Large intestine (tissue), 3 donors: ENCODE results near the gene C11orf65. TPM values are rescaled to one million over a fixed set of nuclear protein-coding genes. Genes with fewer than 3 reads are reported as not detected.

Experiments
- DNase-seq, 2 donors: peaks; one replicate each; pipeline versions ENCODE4 v3.0.0 to v3.0.0-alpha.2; 2013
- H3K27ac ChIP-seq: one replicate; pipeline ENCODE4 v1.5.1; 2013; ENCODE audit warnings: low read length
- H3K27me3 ChIP-seq: 2 replicates; pipeline ENCODE4 v1.6.1; 2013; ENCODE audit warnings: low read length; ENCODE audit not compliant: control insufficient read depth, insufficient read depth
- H3K36me3 ChIP-seq: 2 replicates; pipeline ENCODE4 v1.6.1; 2013; ENCODE audit warnings: low read length; ENCODE audit not compliant: control insufficient read depth, insufficient read depth
- H3K4me1 ChIP-seq: one replicate; pipeline ENCODE4 v1.6.1; 2013; ENCODE audit warnings: low read length; ENCODE audit not compliant: control insufficient read depth, insufficient read depth
- H3K4me3 ChIP-seq: one replicate; pipeline ENCODE4 v1.5.1; 2013; ENCODE audit warnings: low read length
- H3K9me3 ChIP-seq: one replicate; pipeline ENCODE4 v1.6.1; 2013; ENCODE audit warnings: mild to moderate bottlenecking, low read depth, low read length, moderate library complexity; ENCODE audit not compliant: control insufficient read depth
- WGBS: methylation state at CpG from one replicate; pipeline ENCODE4 v1.1.5; 2013; ENCODE audit warnings: low lambda C conversion rate; ENCODE audit not compliant: insufficient coverage; 5-methylcytosine and 5-hydroxymethylcytosine counted together
- polyA plus RNA-seq: library from polyadenylated mRNA; unstranded; fragments of 120-200 nt; gene quantifications from one replicate; pipeline ENCODE4 v1.2.1, GENCODE V29; 2013

Gene C11orf65
- polyA plus RNA-seq, 1 donor, result 1.1 TPM

GRCh38 chr11:108370990-108371389 is 96.3 kb downstream of the C11orf65 start:
- H3K9me3 ChIP-seq, result no peaks in the 10 kb centered on the region
- peaks cover 3% of the 10 kb centered on the region for H3K36me3 ChIP-seq
- WGBS, result no CpG with 5 or more reads among the region's 5 CpGs
- DNase-seq, result no peak
- no peaks in the 10 kb centered on the region for H3K27me3 ChIP-seq
- no peaks in the 10 kb centered on the region for H3K4me1 ChIP-seq
- H3K4me3 ChIP-seq, result no peak overlapping the region
- H3K27ac ChIP-seq, result no peak overlapping the region

GRCh38 chr11:108370315-108370714 is 97.0 kb downstream of the C11orf65 start:
- Histone ChIP-seq H3K36me3 (peaks cover 3% of the 10 kb centered on the region), H3K9me3 (no peaks in the 10 kb centered on the region), H3K27ac (no peak overlapping the region), H3K4me3 (no peak overlapping the region), H3K27me3 (no peaks in the 10 kb centered on the region), H3K4me1 (no peaks in the 10 kb centered on the region)
- DNase-seq, result no peak

- DNase-seq, result no peak
- no peak overlapping the region for H3K4me3 ChIP-seq
- H3K27me3 ChIP-seq, result no peaks in the 10 kb centered on the region
- H3K9me3 ChIP-seq, result no peaks in the 10 kb centered on the region
- 30% methylated on average over 2 of the region's 5 CpGs for WGBS
- no peaks in the 10 kb centered on the region for H3K4me1 ChIP-seq
- H3K36me3 ChIP-seq, result peaks cover 8% of the 10 kb centered on the region
- no peak overlapping the region for H3K27ac ChIP-seq
Measured at GRCh38 chr11:108369064-108369463, 98.3 kb downstream of the C11orf65 start.

GRCh38 chr11:108368134-108368533 is 99.2 kb downstream of the C11orf65 start:
- WGBS, result no CpG with 5 or more reads among the region's 1 CpG
- H3K27me3 ChIP-seq, result no peaks in the 10 kb centered on the region

DNA sequence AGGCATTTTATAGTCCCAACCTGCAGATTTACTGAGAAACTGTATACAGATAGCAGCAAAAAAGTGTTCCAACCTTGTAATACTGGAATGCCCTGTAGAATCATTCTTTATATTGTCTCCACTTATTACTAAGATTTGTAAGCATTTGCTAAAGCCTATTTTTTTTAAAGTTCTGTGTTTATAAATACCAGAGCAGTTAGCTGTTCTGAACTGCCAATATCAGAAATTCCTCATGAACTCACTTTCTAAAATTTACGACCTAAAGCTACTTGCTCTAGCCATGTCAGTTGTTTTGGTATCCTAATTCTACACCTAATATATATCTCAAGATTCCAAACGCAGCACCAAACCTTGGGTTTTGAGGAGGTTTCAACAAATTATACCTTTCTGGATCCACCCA is 103.2 kb downstream of the C11orf65 start:
- Histone ChIP-seq H3K27ac (no peak overlapping the region), H3K36me3 (peaks cover 8% of the 10 kb centered on the region), H3K4me1 (no peaks in the 10 kb centered on the region), H3K9me3 (no peaks in the 10 kb centered on the region), H3K27me3 (no peaks in the 10 kb centered on the region), H3K4me3 (no peak overlapping the region)
- DNase-seq, result no peak
- WGBS, result 86% methylated on average over 1 of the region's 2 CpGs

More at GRCh38 chr11:108368134-108368533, 99.2 kb downstream of the C11orf65 start:
- Histone ChIP-seq H3K36me3 (peaks cover 8% of the 10 kb centered on the region), H3K27ac (no peak overlapping the region), H3K4me3 (no peak overlapping the region), H3K9me3 (no peaks in the 10 kb centered on the region), H3K4me1 (no peaks in the 10 kb centered on the region)
- DNase-seq, result no peak

GRCh38 chr11:108351468-108351867 is 115.9 kb downstream of the C11orf65 start:
- H3K36me3 ChIP-seq, result peaks cover 36% of the 10 kb centered on the region
- H3K4me3 ChIP-seq, result no peak overlapping the region
- no peaks in the 10 kb centered on the region for H3K9me3 ChIP-seq
- no peak overlapping the region for H3K27ac ChIP-seq
- peak in 1 of 2 donors; percentile 7 for DNase-seq
- no peaks in the 10 kb centered on the region for H3K4me1 ChIP-seq
- no peaks in the 10 kb centered on the region for H3K27me3 ChIP-seq

- DNase-seq, result no peak
- no peaks in the 10 kb centered on the region for H3K27me3 ChIP-seq
- no peak overlapping the region for H3K27ac ChIP-seq
- no peak overlapping the region for H3K4me3 ChIP-seq
- H3K36me3 ChIP-seq, result peaks cover 12% of the 10 kb centered on the region
- H3K9me3 ChIP-seq, result no peaks in the 10 kb centered on the region
- H3K4me1 ChIP-seq, result peaks cover under 1% of the 10 kb centered on the region
Measured at GRCh38 chr11:108346451-108346850, 120.9 kb downstream of the C11orf65 start.

- peaks cover 8% of the 10 kb centered on the region for H3K36me3 ChIP-seq
Measured at GRCh38 chr11:108345767-108346166, 121.6 kb downstream of the C11orf65 start.

GRCh38 chr11:108343714-108344113 is 123.6 kb downstream of the C11orf65 start:
- H3K36me3 ChIP-seq, result peaks cover 4% of the 10 kb centered on the region
- WGBS, result 100% methylated on average over 1 of the region's 2 CpGs
- DNase-seq, result no peak
- no peak overlapping the region for H3K27ac ChIP-seq
- no peak overlapping the region for H3K4me3 ChIP-seq
- H3K4me1 ChIP-seq, result peaks cover 5% of the 10 kb centered on the region
- H3K9me3 ChIP-seq, result no peaks in the 10 kb centered on the region
- H3K27me3 ChIP-seq, result no peaks in the 10 kb centered on the region

More at GRCh38 chr11:108345767-108346166, 121.6 kb downstream of the C11orf65 start:
- WGBS, result 92% methylated on average over 2 of the region's 4 CpGs
- Histone ChIP-seq H3K4me3 (no peak overlapping the region), H3K9me3 (no peaks in the 10 kb centered on the region), H3K4me1 (peaks cover 5% of the 10 kb centered on the region), H3K27ac (no peak overlapping the region), H3K27me3 (no peaks in the 10 kb centered on the region)
- DNase-seq, result no peak

- no peak overlapping the region for H3K4me3 ChIP-seq
- H3K27ac ChIP-seq, result no peak overlapping the region
- H3K4me1 ChIP-seq, result peaks cover 5% of the 10 kb centered on the region
- H3K27me3 ChIP-seq, result no peaks in the 10 kb centered on the region
- WGBS, result 100% methylated on average over 1 of the region's 4 CpGs
- H3K9me3 ChIP-seq, result no peaks in the 10 kb centered on the region
- DNase-seq, result no peak
- peaks cover 4% of the 10 kb centered on the region for H3K36me3 ChIP-seq
Measured at GRCh38 chr11:108341654-108342053, 125.7 kb downstream of the C11orf65 start.

DNA sequence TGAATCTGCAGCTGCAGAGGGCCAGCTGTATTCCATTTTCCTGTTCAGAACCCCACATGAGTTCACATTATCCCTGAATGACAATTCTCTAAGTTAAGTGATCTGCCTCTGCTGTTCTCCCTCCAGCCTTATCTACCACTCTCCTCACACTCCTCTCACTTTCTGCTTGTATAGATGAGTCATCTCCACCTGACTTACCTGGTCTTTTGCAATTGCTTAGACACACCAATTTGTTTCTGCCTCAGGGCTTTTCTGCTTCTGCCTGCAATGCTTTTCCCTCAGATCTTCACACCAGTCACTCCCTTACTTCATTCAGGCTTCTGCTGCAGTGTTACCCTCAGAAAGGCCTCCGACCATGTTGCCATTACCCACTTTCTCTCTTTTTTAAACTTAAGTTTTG is 126.4 kb downstream of the C11orf65 start:
- H3K4me3 ChIP-seq, result no peak overlapping the region
- peak; percentile 71 to 77 for DNase-seq
- H3K27me3 ChIP-seq, result no peaks in the 10 kb centered on the region
- 100% methylated on average over 1 of the region's 1 CpG for WGBS
- peaks cover 7% of the 10 kb centered on the region for H3K36me3 ChIP-seq
- no peaks in the 10 kb centered on the region for H3K9me3 ChIP-seq
- H3K27ac ChIP-seq, result no peak overlapping the region
- H3K4me1 ChIP-seq, result peaks cover 5% of the 10 kb centered on the region
